ENCODE data around the gene SEZ6L.

The SEZ6L gene

GRCh38 chr22:26172389-26172990, 3.2 kb downstream of the SEZ6L start:
- no peak for DNase-seq (ENCODE audit: low read depth)

GRCh38 chr22:26174280-26174679, 5.0 kb downstream of the SEZ6L start:
- DNase-seq (ENCODE audit: low read depth): no peak
- no peak overlapping the region for H3K4me3 ChIP-seq (ENCODE audit: low read depth, low read length)
- TF ChIP-seq, protein P1, sequence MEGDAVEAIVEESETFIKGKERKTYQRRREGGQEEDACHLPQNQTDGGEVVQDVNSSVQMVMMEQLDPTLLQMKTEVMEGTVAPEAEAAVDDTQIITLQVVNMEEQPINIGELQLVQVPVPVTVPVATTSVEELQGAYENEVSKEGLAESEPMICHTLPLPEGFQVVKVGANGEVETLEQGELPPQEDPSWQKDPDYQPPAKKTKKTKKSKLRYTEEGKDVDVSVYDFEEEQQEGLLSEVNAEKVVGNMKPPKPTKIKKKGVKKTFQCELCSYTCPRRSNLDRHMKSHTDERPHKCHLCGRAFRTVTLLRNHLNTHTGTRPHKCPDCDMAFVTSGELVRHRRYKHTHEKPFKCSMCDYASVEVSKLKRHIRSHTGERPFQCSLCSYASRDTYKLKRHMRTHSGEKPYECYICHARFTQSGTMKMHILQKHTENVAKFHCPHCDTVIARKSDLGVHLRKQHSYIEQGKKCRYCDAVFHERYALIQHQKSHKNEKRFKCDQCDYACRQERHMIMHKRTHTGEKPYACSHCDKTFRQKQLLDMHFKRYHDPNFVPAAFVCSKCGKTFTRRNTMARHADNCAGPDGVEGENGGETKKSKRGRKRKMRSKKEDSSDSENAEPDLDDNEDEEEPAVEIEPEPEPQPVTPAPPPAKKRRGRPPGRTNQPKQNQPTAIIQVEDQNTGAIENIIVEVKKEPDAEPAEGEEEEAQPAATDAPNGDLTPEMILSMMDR (IDR thresholded peaks at IDR 0.05; ENCODE audit: control insufficient read depth, extremely low read depth, insufficient read depth): 0 out of 2 replicates have a peak, but pooled peaks have one; percentile 9

More at GRCh38 chr22:26172389-26172990, 3.2 kb downstream of the SEZ6L start:
- no peak overlapping the region for H3K4me3 ChIP-seq (ENCODE audit: low read depth, low read length)
- TF ChIP-seq, protein P1 (IDR thresholded peaks at IDR 0.05; ENCODE audit: control insufficient read depth, extremely low read depth, insufficient read depth): peak; percentile 69

- TF ChIP-seq, protein P1 (IDR thresholded peaks at IDR 0.05; ENCODE audit: control insufficient read depth, extremely low read depth, insufficient read depth): no peak
- no peak overlapping the region for H3K4me3 ChIP-seq (ENCODE audit: low read depth, low read length)
- DNase-seq (ENCODE audit: low read depth): no peak
These were observed 13.5 kb downstream of the SEZ6L start for GRCh38 chr22:26182723-26183122.

- H3K4me3 ChIP-seq (ENCODE audit: low read depth, low read length): no peak overlapping the region
- TF ChIP-seq, protein P1 (IDR thresholded peaks at IDR 0.05; ENCODE audit: control insufficient read depth, extremely low read depth, insufficient read depth): no peak
- DNase-seq (ENCODE audit: low read depth): no peak
These were observed 15.9 kb downstream of the SEZ6L start for GRCh38 chr22:26185190-26185589.

DNA sequence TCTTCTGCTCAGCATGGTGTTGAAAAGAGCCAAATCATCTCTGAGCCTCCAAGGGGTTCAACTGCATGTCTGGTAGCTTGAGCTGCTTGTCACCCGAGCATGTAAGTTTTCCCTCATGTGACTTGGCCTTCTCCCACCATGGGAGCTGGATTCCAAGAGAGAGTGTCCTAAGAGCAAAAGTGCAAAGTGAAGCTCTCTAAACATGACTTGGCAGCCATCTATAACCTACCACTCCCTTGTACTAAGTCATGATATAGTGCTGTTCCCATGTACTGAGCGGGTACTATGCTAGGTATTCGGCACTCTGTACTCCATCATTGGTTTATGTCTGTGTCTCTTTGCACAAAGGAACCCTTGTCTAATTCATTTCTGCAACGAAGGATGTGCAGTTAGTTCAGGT, 19.1 kb downstream of the SEZ6L start:
- TF ChIP-seq, protein P1 (IDR thresholded peaks at IDR 0.05; ENCODE audit: control insufficient read depth, extremely low read depth, insufficient read depth): no peak
- DNase-seq (ENCODE audit: low read depth): no peak

GRCh38 chr22:26194313-26194712, 25.1 kb downstream of the SEZ6L start:
- no peak for DNase-seq (ENCODE audit: low read depth)
- TF ChIP-seq, protein P1 (IDR thresholded peaks at IDR 0.05; ENCODE audit: control insufficient read depth, extremely low read depth, insufficient read depth): no peak
- H3K4me3 ChIP-seq (ENCODE audit: low read depth, low read length): no peak overlapping the region

More for the DNA sequence above, 19.1 kb downstream of the SEZ6L start:
- no peak overlapping the region for H3K4me3 ChIP-seq (ENCODE audit: low read depth, low read length)

GRCh38 chr22:26194877-26195276, 25.6 kb downstream of the SEZ6L start:
- H3K4me3 ChIP-seq (ENCODE audit: low read depth, low read length): no peak overlapping the region
- TF ChIP-seq, protein P1 (IDR thresholded peaks at IDR 0.05; ENCODE audit: control insufficient read depth, extremely low read depth, insufficient read depth): no peak

More at GRCh38 chr22:26194877-26195276, 25.6 kb downstream of the SEZ6L start:
- DNase-seq (ENCODE audit: low read depth): no peak
